Right kidney (tissue), 1 donor: Measurements from ENCODE around the gene DOK7.
"Not testable (repeated sequence)": the region's sequence is repeated elsewhere in the genome, so short reads cannot be mapped to it uniquely, and the experiment has no call there.

Source experiments
- DNase-seq: peaks from one replicate; pipeline ENCODE4 v3.0.0-alpha.2; 2016

DOK7 gene

DNA sequence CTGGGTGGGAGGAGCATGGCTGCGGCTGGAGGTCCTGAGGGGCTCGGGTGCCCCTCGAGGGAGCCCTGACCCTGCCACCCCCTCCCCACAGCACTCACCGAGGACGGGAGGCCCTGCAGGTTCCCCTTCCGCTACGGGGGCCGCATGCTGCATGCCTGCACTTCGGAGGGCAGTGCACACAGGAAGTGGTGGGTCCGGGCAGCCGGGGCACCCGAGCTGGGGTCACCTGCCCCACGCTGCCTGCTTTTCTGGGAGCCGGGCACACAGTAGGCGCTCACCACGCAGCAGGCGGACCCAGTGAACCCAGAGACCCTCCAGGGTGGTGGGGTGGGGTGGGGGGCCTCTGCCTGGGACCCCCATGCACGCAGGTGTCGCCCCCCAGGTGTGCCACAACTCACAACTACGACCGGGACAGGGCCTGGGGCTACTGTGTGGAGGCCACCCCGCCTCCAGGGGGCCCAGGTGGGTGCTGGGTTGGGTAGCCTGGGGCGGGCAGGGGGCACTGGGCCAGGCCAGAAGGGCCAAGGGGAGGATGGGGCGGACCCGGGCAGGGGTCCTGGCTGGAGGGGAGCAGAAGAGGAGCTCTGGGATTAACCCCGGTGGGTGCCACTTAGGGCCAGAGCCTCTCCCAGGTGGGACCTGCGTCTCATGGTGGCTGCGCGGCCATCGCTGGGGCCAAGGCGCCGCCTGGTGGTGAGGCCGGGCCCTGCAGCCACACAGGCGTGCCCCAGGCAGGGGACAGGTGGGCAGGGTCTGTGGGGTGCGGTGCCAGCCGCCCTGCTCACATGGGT is 20.0 kb upstream of the DOK7 start:
- DNase-seq = no peak

GRCh38 chr4:3443750-3444309 is 19.3 kb upstream of the DOK7 start:
- no peak for DNase-seq

- DNase-seq = no peak
These were observed 18.6 kb upstream of the DOK7 start for GRCh38 chr4:3444351-3445110.

- DNase-seq = no peak
These were observed 17.8 kb upstream of the DOK7 start for GRCh38 chr4:3445111-3445820.

GRCh38 chr4:3445829-3446545 is 17.1 kb upstream of the DOK7 start:
- DNase-seq = no peak

GRCh38 chr4:3446631-3447320 is 16.3 kb upstream of the DOK7 start:
- no peak for DNase-seq

DNA sequence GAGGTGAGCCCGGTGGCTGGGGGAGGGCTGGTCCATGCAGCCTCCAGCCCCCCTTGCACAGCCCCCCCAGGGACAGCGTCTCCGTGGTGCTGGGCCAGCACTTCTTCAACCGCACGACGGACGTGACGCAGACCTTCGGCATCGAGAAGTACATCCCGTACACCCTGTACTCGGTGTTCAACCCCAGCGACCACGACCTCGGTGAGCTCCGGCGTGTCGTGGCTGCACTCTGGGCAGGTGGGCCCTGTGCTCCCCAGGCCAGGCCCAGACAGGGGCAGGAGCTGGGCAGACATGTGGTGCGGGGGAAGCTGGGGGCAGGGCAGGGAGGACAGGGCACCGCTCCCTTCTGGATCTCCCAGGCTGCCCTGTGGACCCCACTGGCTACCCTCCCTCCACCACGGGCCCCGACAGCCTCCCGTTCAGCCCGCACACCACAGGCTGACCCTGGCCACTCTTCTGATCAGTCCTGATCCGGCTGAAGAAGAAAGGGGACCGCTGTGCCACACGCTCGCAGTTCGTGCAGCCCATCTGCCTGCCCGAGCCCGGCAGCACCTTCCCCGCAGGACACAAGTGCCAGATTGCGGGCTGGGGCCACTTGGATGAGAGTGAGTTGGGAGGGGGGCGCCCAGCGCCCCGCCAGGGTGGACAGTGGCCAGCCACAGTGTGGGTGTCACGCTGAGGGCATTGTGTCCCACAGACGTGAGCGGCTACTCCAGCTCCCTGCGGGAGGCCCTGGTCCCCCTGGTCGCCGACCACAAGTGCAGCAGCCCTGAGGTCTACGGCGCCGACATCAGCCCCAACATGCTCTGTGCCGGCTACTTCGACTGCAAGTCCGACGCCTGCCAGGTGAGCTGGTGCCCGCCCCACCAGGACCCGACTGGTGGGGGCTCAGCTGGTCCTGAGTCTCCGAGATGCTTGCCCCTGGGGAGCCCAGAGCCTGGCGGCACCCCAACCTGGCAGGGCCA is 15.4 kb upstream of the DOK7 start:
- DNase-seq = no peak

DNA sequence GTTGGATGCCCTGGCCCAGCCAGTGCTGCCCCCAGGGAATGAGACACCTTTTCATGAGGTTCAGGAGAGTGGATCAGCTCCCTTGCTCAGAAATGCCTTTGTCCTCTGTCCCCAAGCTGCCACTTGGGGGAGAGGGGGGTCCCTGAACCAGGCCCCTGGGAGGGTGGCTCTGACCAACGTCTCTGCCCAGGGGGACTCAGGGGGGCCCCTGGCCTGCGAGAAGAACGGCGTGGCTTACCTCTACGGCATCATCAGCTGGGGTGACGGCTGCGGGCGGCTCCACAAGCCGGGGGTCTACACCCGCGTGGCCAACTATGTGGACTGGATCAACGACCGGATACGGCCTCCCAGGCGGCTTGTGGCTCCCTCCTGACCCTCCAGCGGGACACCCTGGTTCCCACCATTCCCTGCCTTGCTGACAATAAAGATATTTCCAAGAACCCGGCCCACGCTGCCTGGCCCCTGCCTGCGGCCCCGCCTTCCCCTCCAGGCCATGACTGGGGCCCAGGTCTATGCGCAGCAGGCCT is 14.0 kb upstream of the DOK7 start:
- no peak for DNase-seq

DNA sequence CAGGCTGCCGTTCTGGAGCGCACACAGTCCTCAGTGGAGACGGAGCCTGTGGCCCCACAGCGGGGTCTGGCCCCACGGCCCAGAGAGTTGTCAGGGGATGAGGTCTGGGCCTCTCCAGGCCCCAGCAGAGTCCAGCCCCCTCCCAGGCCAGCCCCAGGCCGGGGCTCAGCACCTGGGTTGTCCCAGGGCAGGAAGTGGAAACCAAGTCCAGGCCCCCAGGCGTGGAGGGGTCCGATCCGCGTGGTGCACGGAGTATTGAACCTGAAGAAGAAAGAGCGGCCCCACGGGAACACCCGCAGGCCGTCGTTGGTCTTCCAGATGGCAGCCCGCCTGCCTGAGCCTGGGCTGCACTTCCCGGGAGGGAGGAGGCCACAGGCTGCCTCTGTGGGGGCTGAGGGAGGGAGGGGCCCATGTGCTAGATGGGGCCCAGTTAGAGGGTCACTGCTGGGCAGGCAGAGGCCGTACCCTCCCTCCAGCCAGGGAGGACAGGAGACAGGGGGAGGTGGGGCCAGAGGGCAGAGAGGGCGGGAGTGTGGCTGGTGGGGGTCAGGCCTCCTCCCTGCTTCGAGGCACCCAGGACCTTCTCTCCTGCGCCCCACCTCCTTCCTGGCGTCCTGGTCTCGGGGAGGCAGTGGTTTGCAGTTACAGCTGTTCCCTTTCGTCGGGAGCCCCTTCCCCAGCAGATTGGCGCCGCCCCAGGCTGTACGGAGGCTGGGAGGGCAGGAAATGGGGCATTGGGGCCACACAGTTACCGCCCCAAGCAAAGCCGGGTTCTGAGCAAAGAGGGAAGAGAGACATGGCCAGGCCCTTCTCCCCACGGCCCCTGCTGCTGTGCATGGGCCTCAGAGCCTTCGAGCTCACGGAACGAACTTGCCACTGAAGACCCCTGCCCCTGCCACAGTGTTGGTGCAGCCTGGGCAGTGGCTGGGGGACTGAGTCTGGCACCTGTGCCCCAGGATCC is 13.3 kb upstream of the DOK7 start:
- DNase-seq = no peak

DNA sequence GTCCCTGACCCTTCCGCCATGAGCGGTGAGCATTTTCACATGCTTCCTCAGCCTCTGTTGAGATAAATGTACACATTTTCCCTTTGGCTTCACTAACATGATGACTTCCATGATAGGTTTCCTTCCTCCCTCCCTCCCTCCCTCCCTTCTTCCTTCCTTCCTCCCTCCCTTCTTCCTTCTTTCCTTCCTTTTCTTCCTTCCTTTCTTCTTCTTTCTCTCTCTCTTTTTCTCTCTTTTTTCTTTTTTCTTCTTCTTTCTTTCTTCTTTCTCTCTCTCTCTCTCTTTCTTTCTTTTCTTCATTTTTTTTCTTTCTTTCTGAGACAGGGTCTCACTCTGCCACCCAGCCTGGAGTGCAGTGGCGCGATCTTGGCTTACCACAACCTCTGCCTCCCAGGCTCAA is 12.5 kb upstream of the DOK7 start:
- no peak for DNase-seq

- DNase-seq = no peak
These were observed 11.2 kb upstream of the DOK7 start for GRCh38 chr4:3451956-3452355.

DNA sequence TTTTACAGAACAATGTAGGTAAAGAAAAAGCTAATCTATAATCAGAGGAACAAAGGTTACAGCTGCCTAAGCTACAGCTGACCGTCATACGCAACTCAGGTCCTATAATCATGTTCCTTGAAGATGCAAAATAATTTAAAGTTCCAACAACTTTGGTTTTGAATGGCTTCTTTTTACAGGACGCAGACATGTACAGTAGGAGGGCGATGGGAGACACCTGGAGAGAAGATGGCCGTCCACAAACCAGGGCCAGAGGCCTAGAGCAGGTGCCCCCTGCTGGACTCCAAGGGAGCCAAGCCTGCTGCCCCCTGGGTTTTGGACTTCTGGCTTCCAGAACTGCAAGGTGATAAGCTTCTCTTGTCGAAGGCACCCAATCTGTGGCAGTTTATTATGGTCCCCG is 10.7 kb upstream of the DOK7 start:
- no peak for DNase-seq

GRCh38 chr4:3455596-3455995 is 7.5 kb upstream of the DOK7 start:
- not testable (repeated sequence) for DNase-seq

GRCh38 chr4:3458371-3458770 is 4.7 kb upstream of the DOK7 start:
- DNase-seq = no peak

DNA sequence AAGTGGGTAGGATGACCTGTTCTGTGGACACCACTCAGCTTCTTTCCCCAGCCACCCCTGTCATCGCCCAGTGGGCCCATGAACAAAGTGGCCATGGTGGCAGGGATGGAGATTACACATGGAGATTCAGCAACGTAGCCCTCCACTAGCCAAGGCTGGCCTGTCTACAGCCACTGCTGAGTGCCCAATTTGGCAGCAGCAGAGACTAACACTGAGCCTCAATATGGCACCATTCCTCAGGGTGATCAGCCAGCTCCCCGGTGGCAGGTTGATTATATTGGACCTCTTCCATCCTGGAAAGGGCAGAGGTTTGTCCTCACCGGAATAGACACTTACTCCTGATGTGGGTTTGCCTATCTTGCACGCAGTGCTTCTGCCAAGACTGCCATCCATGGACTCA is 4.0 kb upstream of the DOK7 start:
- DNase-seq = not testable (repeated sequence)

DNA sequence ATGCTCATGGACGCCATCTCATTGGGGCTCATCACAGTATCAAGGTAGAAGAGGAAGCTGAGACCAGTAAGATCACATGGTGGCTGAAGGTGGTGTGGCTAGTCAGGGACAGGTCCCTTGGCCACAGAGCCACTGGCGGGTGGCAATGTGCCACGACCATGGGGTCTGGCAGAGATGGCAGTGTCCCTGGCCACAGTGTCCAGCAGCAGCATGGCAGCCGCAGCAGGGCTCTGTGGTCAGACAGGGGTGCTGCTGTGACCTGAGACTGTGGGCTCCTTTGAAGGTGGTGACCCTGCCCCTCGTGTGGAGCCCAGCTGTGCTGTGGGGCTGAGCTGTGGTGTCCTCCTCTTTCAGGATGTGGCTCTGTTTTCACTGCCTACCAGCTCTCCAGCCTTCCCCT is 2.2 kb upstream of the DOK7 start:
- DNase-seq = no peak

DNA sequence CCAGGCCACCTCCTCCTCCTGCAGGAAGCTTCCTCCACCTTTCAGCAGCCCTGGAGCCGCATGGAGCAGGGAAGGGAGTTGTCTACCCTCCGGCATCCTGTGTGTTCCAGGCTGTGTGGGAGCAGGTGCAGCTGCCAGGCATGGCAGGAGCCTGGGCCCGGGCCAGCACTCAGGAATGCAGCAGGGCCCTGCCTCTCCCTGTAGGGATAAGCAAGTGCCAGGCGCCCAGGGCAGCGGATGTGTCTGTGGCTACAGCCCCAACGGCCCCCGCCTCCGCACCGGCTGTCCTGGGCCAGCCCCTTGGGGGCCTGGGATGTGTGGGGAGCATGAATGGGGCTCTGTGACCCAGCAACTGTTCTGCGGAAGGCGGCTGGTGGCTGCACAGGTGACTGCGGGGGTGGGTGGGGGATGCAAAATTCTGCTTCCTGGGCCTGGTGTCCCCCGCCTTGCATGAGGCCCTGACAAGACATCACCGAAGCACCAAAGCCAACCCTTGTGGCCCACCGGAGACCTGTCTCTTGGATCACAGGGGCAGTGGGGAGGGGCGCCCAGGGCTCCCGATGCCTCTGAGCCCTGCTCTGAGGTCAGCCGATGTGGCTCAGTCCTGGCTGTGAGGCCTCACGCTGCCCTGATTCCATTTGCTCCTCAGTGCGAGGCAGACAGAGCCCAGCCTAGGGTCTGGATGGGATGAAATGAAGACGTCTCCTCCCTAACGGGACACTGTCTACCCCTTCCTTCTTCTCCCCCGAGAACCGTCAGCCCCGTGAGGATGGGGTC is 1.4 kb upstream of the DOK7 start:
- DNase-seq = peak; percentile 66

GRCh38 chr4:3462321-3462789 is 751 bp upstream of the DOK7 start:
- DNase-seq = peak; percentile 45
